ENCODE results near the gene RXFP2. TPM values are rescaled to one million over a fixed set of nuclear protein-coding genes. Genes with fewer than 3 reads are reported as not detected.
A peak's percentile ranks its signal among the peaks of the same experiment; 100 is the strongest.

Gene RXFP2
- total and polyA plus RNA-seq, 9 of the 15 experiments (the other 6 are each of a cell fraction or from before 2014, with no cell fraction given), result not detected

- ATAC-seq (no peak), DNase-seq (ENCODE audit: extremely low read depth in 1 of 4, low spot score in 3 of 4) (no peak), FAIRE-seq (no peak)
- CTCF ChIA-PET (ENCODE audit: low intra/inter-chr PET ratio), result no interaction called here
- no peaks in the 10 kb centered on the region for H3K4me1 ChIP-seq (replicated peaks in 1 of 2; ENCODE audit: control insufficient read depth in 2 of 2, insufficient read depth in 2 of 2, low read length in 2 of 2)
- H3K79me2 ChIP-seq (ENCODE audit: control insufficient read depth, insufficient read depth, low read length), result no peaks in the 10 kb centered on the region
- TF ChIP-seq ZNF609 (CRISPR knock-in tag; IDR thresholded peaks at IDR 0.05; ENCODE audit: borderline replicate concordance), result no peak
- TF ChIP-seq CTCF (IDR thresholded peaks at IDR 0.05 in 2 of 3, conservative IDR thresholded peaks at IDR 0.05 in 1 of 3; ENCODE audit: insufficient read depth in 2 of 3, low read depth in 1 of 3, low read length in 3 of 3), result peak in 1 of 3 experiments; percentile 14; a peak in 1 of 6 replicates
- no peak overlapping the region for H3K27ac ChIP-seq (ENCODE audit: extremely low read depth, low read depth, low read length)
- H3K27me3 ChIP-seq (ENCODE audit: control insufficient read depth in 2 of 2, insufficient read depth in 2 of 2, low read length in 2 of 2), result no peaks in the 10 kb centered on the region
- no peak overlapping the region for H3K4me3 ChIP-seq
- POLR2A ChIA-PET, result no interaction called here
- WGBS (ENCODE audit: insufficient coverage, low coverage, missing lambda C conversion rate), result 0% methylated on average over 3 of the region's 3 CpGs
- no peaks in the 10 kb centered on the region for H3K9me3 ChIP-seq (replicated peaks; ENCODE audit: control insufficient read depth, insufficient read depth, low read depth, low read length)
- H3K4me2 ChIP-seq (ENCODE audit: insufficient read depth, low read length), result no peak overlapping the region
- no TSS peak for BruUV-seq (replicated peaks)
- H3K36me3 ChIP-seq (ENCODE audit: control insufficient read depth, insufficient read depth, low read length), result no peaks in the 10 kb centered on the region
- no peaks in the 10 kb centered on the region for H3K9me1 ChIP-seq (ENCODE audit: control insufficient read depth, insufficient read depth, low read length)
- intact Hi-C loops (cut with micrococcal nuclease), result no loop called here
- H4K20me1 ChIP-seq (replicated peaks; ENCODE audit: control insufficient read depth, insufficient read depth, low read length), result no peaks in the 10 kb centered on the region; the same call in 1 of the 2 replicates
- H3K9ac ChIP-seq (ENCODE audit: insufficient read depth in 1 of 2, low read depth in 2 of 2, low read length in 2 of 2), result no peak overlapping the region
- in situ Hi-C loops (cut with MboI), result no loop called here
- H2AFZ ChIP-seq (ENCODE audit: low read depth, low read length), result no peak overlapping the region
Observed at GRCh38 chr13:31699650-31700049, 39.7 kb upstream of the RXFP2 start.

Measured in K562 (cell line).